Small intestine (tissue), 7 donors: Measurements from ENCODE around the gene OR52N1. TPM values are rescaled to one million over a fixed set of nuclear protein-coding genes. Genes with fewer than 3 reads are reported as not detected.

Source experiments
- DNase-seq, 2 donors: peaks; one replicate each; pipeline versions ENCODE4 v3.0.0 to v3.0.0-alpha.2; 2013
- FAIRE-seq: peaks from 2 replicates; lab custom pipeline; 2012; peaks lifted over from hg19 to GRCh38; lab: Jason Lieb, UNC
- H3K27ac ChIP-seq, 3 donors: one replicate each; pipeline ENCODE4 v1.5.1; 2013; ENCODE audit warnings: low read length in 2 of 3, mild to moderate bottlenecking in 2 of 3, control low read depth in 1 of 3, inconsistent platforms in 1 of 3, low read depth in 1 of 3, moderate library complexity in 1 of 3
- H3K27me3 ChIP-seq, 3 donors: one replicate each; pipeline ENCODE4 v1.6.1; 2013; ENCODE audit warnings: low read length in 3 of 3, inconsistent platforms in 1 of 3; ENCODE audit not compliant: control insufficient read depth in 3 of 3, insufficient read depth in 3 of 3
- H3K36me3 ChIP-seq, 3 donors: one replicate each; pipeline ENCODE4 v1.6.1; 2013; ENCODE audit warnings: low read length in 3 of 3, inconsistent platforms in 1 of 3, low read depth in 1 of 3, mild to moderate bottlenecking in 1 of 3, moderate library complexity in 1 of 3; ENCODE audit not compliant: control insufficient read depth in 3 of 3, insufficient read depth in 2 of 3
- H3K4me1 ChIP-seq, 3 donors: one replicate each; pipeline ENCODE4 v1.6.1; 2013; ENCODE audit warnings: low read length in 2 of 3, inconsistent platforms in 1 of 3, low read depth in 1 of 3, mild to moderate bottlenecking in 1 of 3, moderate library complexity in 1 of 3; ENCODE audit not compliant: control insufficient read depth in 3 of 3, insufficient read depth in 2 of 3
- H3K4me3 ChIP-seq, 3 donors: one replicate each; pipeline ENCODE4 v1.5.1; 2013; ENCODE audit warnings: low read length in 3 of 3, control low read depth in 1 of 3, inconsistent platforms in 1 of 3, low read depth in 1 of 3, mild to moderate bottlenecking in 1 of 3, moderate library complexity in 1 of 3
- H3K9me3 ChIP-seq, 2 donors: one replicate each; pipeline ENCODE4 v1.6.1; 2013; ENCODE audit warnings: low read depth in 1 of 2, low read length in 1 of 2; ENCODE audit not compliant: control insufficient read depth in 2 of 2, insufficient read depth in 1 of 2
- WGBS, 3 donors: extraction: QIAGEN DNeasy Blood & Tissue Kit; methylation state at CpG; one replicate each; pipeline ENCODE4 v1.1.7; 2013; 5-methylcytosine and 5-hydroxymethylcytosine counted together
- polyA plus RNA-seq, 4 donors: library from polyadenylated mRNA; stranded (reverse) in 3 of 4; unstranded in 1 of 4; fragments of 200-250 nt in 3 of 4; fragments of 120-200 nt in 1 of 4; gene quantifications; one replicate each; pipeline versions ENCODE4 v1.2.1 to v1.2.3, GENCODE V29; 2013
- donor health status: healthy with polysubstance abuse.
- donor health status: control.
- donor health status: control.
- donor health status: Bipolar disorder and iron deficiency.
- donor health status: healthy.

Gene OR52N1
- polyA plus RNA-seq, 4 donors: not detected

GRCh38 chr11:5746614-5747013 lies 44.5 kb downstream of the OR52N1 start:
- Histone ChIP-seq H3K4me3 (no peak overlapping the region), H3K27me3 (no peaks in the 10 kb centered on the region), H3K4me1 (no peaks in the 10 kb centered on the region), H3K27ac (no peak overlapping the region), H3K9me3 (peaks cover 0 to 2% of the 10 kb centered on the region in 2 donors), H3K36me3 (no peaks in the 10 kb centered on the region)
- DNase-seq: no peak
- FAIRE-seq: no peak
- WGBS, 3 donors: 86 to 90% (median 87%) methylated on average over 3 of the region's 3 CpGs

- H3K9me3 ChIP-seq: peaks cover 0 to 7% of the 10 kb centered on the region in 2 donors
- FAIRE-seq (no peak), DNase-seq (no peak)
- H3K36me3 ChIP-seq: no peaks in the 10 kb centered on the region
- H3K27me3 ChIP-seq: no peaks in the 10 kb centered on the region
- WGBS, 3 donors: 20 to 54% (median 23%) methylated on average over 1 of the region's 1 CpG
- H3K4me1 ChIP-seq: no peaks in the 10 kb centered on the region
- H3K4me3 ChIP-seq: no peak overlapping the region
- no peak overlapping the region for H3K27ac ChIP-seq
These were observed 52.6 kb downstream of the OR52N1 start for GRCh38 chr11:5738431-5738830.

GRCh38 chr11:5737670-5738392 lies 53.2 kb downstream of the OR52N1 start:
- Histone ChIP-seq H3K27me3 (no peaks in the 10 kb centered on the region), H3K4me3 (no peak overlapping the region), H3K27ac (no peak overlapping the region), H3K9me3 (peaks cover 0 to 7% of the 10 kb centered on the region in 2 donors), H3K36me3 (no peaks in the 10 kb centered on the region), H3K4me1 (no peaks in the 10 kb centered on the region)
- no peak for DNase-seq
- WGBS, 3 donors: 80 to 88% (median 81%) methylated on average over 6 of the region's 6 CpGs
- FAIRE-seq: no peak

- Histone ChIP-seq H3K36me3 (no peaks in the 10 kb centered on the region), H3K4me1 (no peaks in the 10 kb centered on the region), H3K27me3 (no peaks in the 10 kb centered on the region), H3K27ac (no peak overlapping the region), H3K4me3 (no peak overlapping the region), H3K9me3 (peaks cover 0 to 7% of the 10 kb centered on the region in 2 donors)
- FAIRE-seq: no peak
- no peak for DNase-seq
These were observed 54.0 kb downstream of the OR52N1 start for GRCh38 chr11:5737091-5737490.

Other genes with a start within 250 kb of the OR52N1 start
- not detected for gene OR52H1, start 242.7 kb downstream of the OR52N1 start, polyA plus RNA-seq
- gene OR52B6, start 210.4 kb downstream of the OR52N1 start, polyA plus RNA-seq: under 1 TPM in 1 of 4 donors, not detected in 3; 0.04 TPM
- gene TRIM6, start 194.6 kb downstream of the OR52N1 start, polyA plus RNA-seq: 1 to 10 TPM in 2 of 4 donors, under 1 TPM in 1, not detected in 1; 0.54 to 3.0 (median 1.1) TPM
- 10 to 100 TPM in 1 of 4 donors, 1 to 10 TPM in 3; 4.1 to 11.0 (median 7.5) TPM for gene TRIM34, start 166.3 kb downstream of the OR52N1 start, polyA plus RNA-seq
- 10 to 100 TPM in 3 of 4 donors, 1 to 10 TPM in 1; 6.5 to 22.0 (median 11.5) TPM for gene TRIM5, start 106.2 kb downstream of the OR52N1 start, polyA plus RNA-seq
- 10 to 100 TPM in 3 of 4 donors, 1 to 10 TPM in 1; 7.4 to 19.2 (median 10.9) TPM for gene TRIM22, start 101.5 kb downstream of the OR52N1 start, polyA plus RNA-seq
- gene OR56B1, start 54.8 kb downstream of the OR52N1 start, polyA plus RNA-seq: under 1 TPM in 1 of 4 donors, not detected in 3; 0.03 TPM
- gene OR52N4, start 37.0 kb downstream of the OR52N1 start, polyA plus RNA-seq: under 1 TPM in 1 of 4 donors, not detected in 3; 0.06 TPM
- gene OR52N5, start 7.9 kb downstream of the OR52N1 start, polyA plus RNA-seq: not detected
- gene OR52N2, start 17.7 kb upstream of the OR52N1 start, polyA plus RNA-seq: under 1 TPM in 1 of 4 donors, not detected in 3; 0.12 TPM
- not detected for gene OR52E6, start 50.6 kb upstream of the OR52N1 start, polyA plus RNA-seq
- gene OR52E8, start 66.4 kb upstream of the OR52N1 start, polyA plus RNA-seq: not detected
- gene OR52E4, start 89.4 kb upstream of the OR52N1 start, polyA plus RNA-seq: not detected
- not detected for gene OR52E5, start 101.9 kb upstream of the OR52N1 start, polyA plus RNA-seq
- not detected for gene OR56A3, start 151.0 kb upstream of the OR52N1 start, polyA plus RNA-seq
- gene OR56A5, start 177.2 kb upstream of the OR52N1 start, polyA plus RNA-seq: not detected
- not detected for gene OR52L1, start 195.7 kb upstream of the OR52N1 start, polyA plus RNA-seq
- gene OR56A4, start 215.7 kb upstream of the OR52N1 start, polyA plus RNA-seq: under 1 TPM in 1 of 4 donors, not detected in 3; 0.01 TPM
- under 1 TPM in 1 of 4 donors, not detected in 3; under 0.01 TPM for gene OR56A1, start 239.5 kb upstream of the OR52N1 start, polyA plus RNA-seq